RWPE2 (cell line): Measurements from ENCODE around the gene CEP104.

Experiments used
- ATAC-seq: fragments of 200-7000 bp; cut with Tn5 transposase; 3 replicates; pipeline ENCODE4 v1.9.1; 2021; ENCODE audit warnings: low read depth
- DNase-seq: peaks from one replicate; pipeline ENCODE4 v3.0.0-alpha.2; 2020; ENCODE audit warnings: low spot score
- H3K27ac ChIP-seq: fragments of 450-650 bp; 2 replicates; pipeline ENCODE4 v1.5.1; 2017; ENCODE audit warnings: mild to moderate bottlenecking; ENCODE audit not compliant: poor library complexity, severe bottlenecking
- H3K27me3 ChIP-seq: fragments of 250-450 bp; sonication (Bioruptor Pico); 2 replicates; pipeline ENCODE4 v1.5.1; 2021; ENCODE audit warnings: mild to moderate bottlenecking, moderate library complexity; ENCODE audit not compliant: insufficient read depth, poor library complexity, severe bottlenecking
- H3K36me3 ChIP-seq: fragments of 250-450 bp; sonication (Bioruptor Pico); 2 replicates; pipeline ENCODE4 v1.5.1; 2020; ENCODE audit warnings: low read depth, mild to moderate bottlenecking, moderate library complexity
- H3K4me1 ChIP-seq: fragments of 250-450 bp; sonication (Bioruptor Pico); 2 replicates; pipeline ENCODE4 v1.5.1; 2021; ENCODE audit warnings: mild to moderate bottlenecking, moderate library complexity; ENCODE audit not compliant: insufficient read depth, poor library complexity, severe bottlenecking
- H3K4me3 ChIP-seq: fragments of 250-450 bp; sonication (Bioruptor Pico); 2 replicates; pipeline ENCODE4 v1.5.1; 2021; ENCODE audit warnings: mild to moderate bottlenecking, moderate library complexity; ENCODE audit not compliant: severe bottlenecking
- H3K9me3 ChIP-seq: fragments of 250-450 bp; sonication (Bioruptor Pico); 2 replicates; pipeline ENCODE4 v1.5.1; 2021; ENCODE audit warnings: mild to moderate bottlenecking, moderate library complexity; ENCODE audit not compliant: severe bottlenecking
- TF ChIP-seq, protein P1 (sequence below): fragments of 450-650 bp; IDR thresholded peaks from one replicate; pipeline ENCODE4 v1.5.1; 2017; ENCODE audit warnings: mild to moderate bottlenecking, moderate library complexity; ENCODE audit not compliant: poor library complexity, severe bottlenecking

Gene CEP104

DNA sequence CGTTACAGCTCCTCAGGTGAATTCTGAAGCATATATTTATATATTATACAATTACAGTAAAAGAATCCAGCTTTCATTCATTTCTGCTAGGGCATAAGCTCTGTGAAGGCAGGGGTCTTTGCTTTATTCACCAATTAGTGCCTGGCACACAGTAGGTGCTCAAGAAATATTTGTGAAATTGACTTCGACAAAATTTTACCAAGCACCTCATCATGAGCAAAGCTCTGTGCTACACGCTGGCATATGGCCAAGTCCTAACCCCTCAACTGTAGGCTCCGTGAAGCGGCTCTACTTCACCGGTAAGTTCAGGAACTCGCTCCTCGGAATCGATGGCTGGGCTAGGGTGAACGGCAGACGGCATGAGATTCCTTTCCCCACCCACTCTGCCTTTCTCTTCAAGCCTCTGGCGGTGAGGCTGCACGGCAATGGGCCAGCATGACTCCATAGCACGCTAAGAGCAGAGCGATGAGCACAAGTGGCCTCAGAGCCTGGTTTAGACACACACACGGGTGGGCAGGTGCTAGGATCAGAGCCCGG, 34.4 kb upstream of the CEP104 start:
- no peak overlapping the region for H3K27ac ChIP-seq
- TF ChIP-seq, protein P1, sequence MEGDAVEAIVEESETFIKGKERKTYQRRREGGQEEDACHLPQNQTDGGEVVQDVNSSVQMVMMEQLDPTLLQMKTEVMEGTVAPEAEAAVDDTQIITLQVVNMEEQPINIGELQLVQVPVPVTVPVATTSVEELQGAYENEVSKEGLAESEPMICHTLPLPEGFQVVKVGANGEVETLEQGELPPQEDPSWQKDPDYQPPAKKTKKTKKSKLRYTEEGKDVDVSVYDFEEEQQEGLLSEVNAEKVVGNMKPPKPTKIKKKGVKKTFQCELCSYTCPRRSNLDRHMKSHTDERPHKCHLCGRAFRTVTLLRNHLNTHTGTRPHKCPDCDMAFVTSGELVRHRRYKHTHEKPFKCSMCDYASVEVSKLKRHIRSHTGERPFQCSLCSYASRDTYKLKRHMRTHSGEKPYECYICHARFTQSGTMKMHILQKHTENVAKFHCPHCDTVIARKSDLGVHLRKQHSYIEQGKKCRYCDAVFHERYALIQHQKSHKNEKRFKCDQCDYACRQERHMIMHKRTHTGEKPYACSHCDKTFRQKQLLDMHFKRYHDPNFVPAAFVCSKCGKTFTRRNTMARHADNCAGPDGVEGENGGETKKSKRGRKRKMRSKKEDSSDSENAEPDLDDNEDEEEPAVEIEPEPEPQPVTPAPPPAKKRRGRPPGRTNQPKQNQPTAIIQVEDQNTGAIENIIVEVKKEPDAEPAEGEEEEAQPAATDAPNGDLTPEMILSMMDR, result no peak
- no peak for ATAC-seq
- no peaks in the 10 kb centered on the region for H3K4me1 ChIP-seq
- H3K27me3 ChIP-seq, result no peaks in the 10 kb centered on the region
- no peak overlapping the region for H3K4me3 ChIP-seq
- H3K36me3 ChIP-seq, result peaks cover 41% of the 10 kb centered on the region
- no peaks in the 10 kb centered on the region for H3K9me3 ChIP-seq
- DNase-seq, result no peak

DNA sequence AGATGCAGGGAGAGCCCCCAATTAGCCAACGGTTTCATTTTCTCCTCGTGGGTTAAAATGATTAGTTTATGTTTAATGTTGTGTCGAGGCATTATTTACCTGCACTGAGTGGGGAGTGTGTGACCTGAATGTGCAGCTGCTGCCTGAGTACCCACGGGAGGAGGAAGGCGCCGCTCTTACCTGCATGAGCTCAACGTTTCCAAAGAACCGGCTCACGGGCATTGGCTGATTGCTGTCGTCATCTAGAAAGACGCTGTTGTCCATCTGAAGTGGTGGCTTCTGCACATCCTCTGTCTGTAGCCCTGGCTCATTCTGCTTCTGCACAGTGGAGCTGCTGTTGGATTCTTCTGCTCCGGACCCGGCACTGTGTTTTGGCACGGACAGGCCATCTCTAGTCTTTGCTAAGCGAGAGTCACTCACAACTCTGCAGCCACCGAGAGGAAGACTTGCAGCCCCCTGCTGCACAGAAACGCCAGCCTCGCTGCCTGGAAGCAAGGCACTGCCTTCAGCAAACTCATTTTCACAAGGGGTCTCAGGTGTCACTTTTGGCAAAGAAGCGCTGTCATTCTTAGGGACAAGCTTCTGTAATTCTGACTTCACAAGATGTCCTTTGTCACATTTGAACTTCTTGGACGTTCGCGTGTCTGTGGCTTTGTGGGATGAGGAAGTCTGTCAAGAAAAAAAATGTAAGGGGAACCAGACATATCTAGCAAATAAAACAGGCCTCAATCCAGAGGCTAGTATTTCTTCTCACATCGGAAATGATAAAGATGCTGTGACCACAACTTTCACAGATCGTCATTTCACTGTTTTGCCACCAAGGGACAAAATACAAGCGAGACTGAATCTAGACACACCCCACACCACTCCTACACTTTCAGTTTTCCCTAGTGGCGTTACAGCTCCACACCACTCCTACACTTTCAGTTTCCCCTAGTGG, 33.6 kb upstream of the CEP104 start:
- TF ChIP-seq, protein P1, result no peak
- Histone ChIP-seq H3K9me3 (no peaks in the 10 kb centered on the region), H3K4me3 (no peak overlapping the region), H3K27ac (no peak overlapping the region), H3K4me1 (no peaks in the 10 kb centered on the region), H3K27me3 (no peaks in the 10 kb centered on the region), H3K36me3 (peaks cover 41% of the 10 kb centered on the region)
- no peak for ATAC-seq
- DNase-seq, result no peak

DNA sequence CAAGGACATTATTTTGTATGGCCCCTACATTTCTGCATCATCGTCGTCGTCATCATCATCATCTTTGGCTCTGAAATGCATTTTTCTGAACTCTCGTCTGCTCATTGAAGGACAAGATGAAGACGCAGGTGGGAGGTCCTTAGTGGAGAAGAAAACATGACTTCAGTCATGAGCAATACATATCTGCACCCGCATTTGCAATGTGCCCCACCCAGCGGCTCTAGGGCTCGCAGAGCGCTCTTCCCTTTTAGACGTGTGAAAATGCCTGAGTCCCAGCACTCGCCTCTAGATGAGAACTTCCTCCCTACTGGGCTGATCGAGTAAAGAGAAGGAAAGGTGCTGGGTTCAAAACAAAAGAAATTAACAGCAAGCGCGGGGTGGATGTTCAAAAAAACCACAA, 32.9 kb upstream of the CEP104 start:
- no peaks in the 10 kb centered on the region for H3K27me3 ChIP-seq
- H3K9me3 ChIP-seq, result no peaks in the 10 kb centered on the region
- ATAC-seq, result no peak
- peaks cover 41% of the 10 kb centered on the region for H3K36me3 ChIP-seq
- DNase-seq, result no peak
- H3K4me1 ChIP-seq, result no peaks in the 10 kb centered on the region
- TF ChIP-seq, protein P1, result no peak
- no peak overlapping the region for H3K4me3 ChIP-seq
- H3K27ac ChIP-seq, result no peak overlapping the region

DNA sequence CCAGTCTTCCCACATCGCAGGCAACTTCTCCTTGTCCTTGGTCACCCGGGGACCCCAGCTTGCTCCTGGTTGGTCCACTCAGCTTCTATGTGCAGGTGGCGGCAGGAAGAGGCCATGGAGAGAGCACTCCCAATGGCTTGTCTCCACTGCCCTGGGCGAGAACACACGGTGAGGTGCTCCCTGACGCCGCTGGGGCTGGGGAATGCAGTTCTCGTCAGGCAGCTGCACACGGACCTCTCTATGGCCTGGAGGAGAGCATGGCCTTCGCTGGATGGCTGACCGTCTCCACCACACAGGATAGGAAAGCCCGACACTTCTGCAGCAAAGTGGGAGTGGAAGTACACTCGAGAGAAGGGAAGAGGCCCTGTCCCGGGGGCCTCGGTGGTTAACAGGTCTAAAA, 31.3 kb upstream of the CEP104 start:
- Histone ChIP-seq H3K9me3 (no peaks in the 10 kb centered on the region), H3K4me1 (no peaks in the 10 kb centered on the region), H3K27ac (no peak overlapping the region), H3K4me3 (no peak overlapping the region), H3K36me3 (peaks cover 40% of the 10 kb centered on the region), H3K27me3 (no peaks in the 10 kb centered on the region)
- TF ChIP-seq, protein P1, result no peak
- no peak for ATAC-seq
- no peak for DNase-seq

DNA sequence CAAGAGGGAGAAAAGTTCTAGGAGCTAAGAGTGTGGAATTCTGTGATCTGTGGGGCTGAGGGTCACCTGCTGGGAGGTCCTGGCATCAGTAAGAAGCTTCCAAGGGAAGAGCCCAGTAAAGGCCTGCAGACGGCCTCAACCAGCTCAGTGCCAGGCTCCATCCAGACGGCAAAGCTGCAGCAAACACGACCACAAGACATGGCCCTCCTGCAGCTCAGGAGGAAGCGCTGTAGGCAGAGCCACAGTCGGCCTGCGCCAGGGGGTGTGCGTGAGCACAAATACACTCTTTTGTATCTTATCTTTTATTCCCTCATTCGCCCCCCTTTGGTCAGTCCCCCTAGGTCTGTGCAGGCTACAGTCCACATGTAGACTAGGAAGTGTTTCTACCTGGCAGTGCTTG, 29.7 kb upstream of the CEP104 start:
- H3K36me3 ChIP-seq, result peaks cover 33% of the 10 kb centered on the region
- ATAC-seq, result no peak
- H3K27ac ChIP-seq, result no peak overlapping the region
- no peak overlapping the region for H3K4me3 ChIP-seq
- no peaks in the 10 kb centered on the region for H3K4me1 ChIP-seq
- TF ChIP-seq, protein P1, result no peak
- no peaks in the 10 kb centered on the region for H3K9me3 ChIP-seq
- DNase-seq, result no peak
- H3K27me3 ChIP-seq, result no peaks in the 10 kb centered on the region
